Prostate gland (tissue), 2 donors: Measurements from ENCODE around the gene BTNL2. TPM values are rescaled to one million over a fixed set of nuclear protein-coding genes. Genes with fewer than 3 reads are reported as not detected.

ENCODE experiments used
- DNase-seq: peaks from one replicate; pipeline ENCODE4 v3.0.0-alpha.2; 2019; ENCODE audit warnings: low spot score
- H3K27ac ChIP-seq, 2 donors: fragments of 200-600 bp; sonication (generic); 2 replicates each; pipeline ENCODE4 v1.5.1; 2017 to 2019
- H3K27me3 ChIP-seq: fragments of 200-600 bp; sonication (generic); replicated peaks from 2 replicates; pipeline ENCODE4 v1.5.1; 2019; ENCODE audit not compliant: insufficient read depth
- H3K36me3 ChIP-seq, 2 donors: fragments of 200-600 bp; sonication (generic); 1 replicate in 1 of 2; 2 replicates in 1 of 2; pipeline versions ENCODE4 v1.5.1 to v1.8.1; 2017 to 2019
- H3K4me1 ChIP-seq: fragments of 200-600 bp; sonication (generic); replicated peaks from 2 replicates; pipeline ENCODE4 v1.5.1; 2019
- H3K4me3 ChIP-seq, 2 donors: fragments of 200-600 bp; sonication (generic); 2 replicates each; pipeline ENCODE4 v1.5.1; 2017 to 2019
- H3K9me3 ChIP-seq: fragments of 200-600 bp; sonication (generic); 2 replicates; pipeline ENCODE4 v1.5.1; 2017
- POLR2A ChIP-seq: fragments of 450-650 bp; IDR thresholded peaks from one replicate; pipeline ENCODE4 v1.6.1; 2016; ENCODE audit warnings: antibody characterized with exemption, mild to moderate bottlenecking
- POLR2AphosphoS5 ChIP-seq: sonication (generic); formaldehyde crosslinking; IDR thresholded peaks from one replicate; pipeline ENCODE4 v1.6.1; 2017; ENCODE audit warnings: antibody characterized with exemption
- WGBS: methylation state at CpG from one replicate; pipeline ENCODE4 v1.1.5; 2018; 5-methylcytosine and 5-hydroxymethylcytosine counted together
- intact Hi-C: fragments of 100-400 bp; cut with DNase I; formaldehyde crosslinking; loops from one replicate; pipeline ENCODE4 v1.14.2; 2022
- total RNA-seq, 2 donors: library from RNA; depleted of rRNA; stranded (reverse); fragments of >200 nt; gene quantifications; one replicate each; pipeline ENCODE4 v1.1.0, GENCODE V29; 2016
- TF ChIP-seq, protein P1 (sequence below), 4 experiments: fragments of 200-600 bp in 2 of 4; fragments of 450-650 bp in 2 of 4; sonication (generic) in 2 of 4; IDR thresholded peaks; 1 replicate in 3 of 4; 2 replicates in 1 of 4; pipeline ENCODE4 v1.5.1; 2016 to 2019; ENCODE audit warnings: antibody characterized with exemption in 4 of 4, mild to moderate bottlenecking in 2 of 4, moderate library complexity in 2 of 4

Gene BTNL2
- total RNA-seq, 2 donors from 2014 or later, result not detected

DNA sequence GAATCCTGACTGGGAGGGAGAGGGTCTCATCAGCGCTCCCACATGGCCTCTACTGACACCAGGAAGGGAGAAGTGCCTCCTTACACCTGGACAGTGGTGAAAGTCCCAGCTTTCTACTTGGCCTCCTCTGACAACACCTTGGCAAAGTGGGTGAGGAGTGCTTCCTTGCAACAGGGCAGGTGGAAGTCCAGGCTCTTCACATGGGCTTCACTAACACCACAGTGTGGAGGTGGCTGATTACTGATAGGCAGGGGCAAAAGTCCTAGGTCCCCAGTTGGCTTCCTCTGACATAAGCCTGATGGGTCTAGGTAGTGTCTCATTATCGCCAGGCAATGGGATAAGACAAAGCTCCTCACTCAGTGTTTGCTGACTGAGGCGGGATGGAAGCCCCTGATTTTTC is 23.2 kb upstream of the BTNL2 start:
- TF ChIP-seq POLR2A (no peak), POLR2AphosphoS5 (no peak)
- TF ChIP-seq, protein P1, sequence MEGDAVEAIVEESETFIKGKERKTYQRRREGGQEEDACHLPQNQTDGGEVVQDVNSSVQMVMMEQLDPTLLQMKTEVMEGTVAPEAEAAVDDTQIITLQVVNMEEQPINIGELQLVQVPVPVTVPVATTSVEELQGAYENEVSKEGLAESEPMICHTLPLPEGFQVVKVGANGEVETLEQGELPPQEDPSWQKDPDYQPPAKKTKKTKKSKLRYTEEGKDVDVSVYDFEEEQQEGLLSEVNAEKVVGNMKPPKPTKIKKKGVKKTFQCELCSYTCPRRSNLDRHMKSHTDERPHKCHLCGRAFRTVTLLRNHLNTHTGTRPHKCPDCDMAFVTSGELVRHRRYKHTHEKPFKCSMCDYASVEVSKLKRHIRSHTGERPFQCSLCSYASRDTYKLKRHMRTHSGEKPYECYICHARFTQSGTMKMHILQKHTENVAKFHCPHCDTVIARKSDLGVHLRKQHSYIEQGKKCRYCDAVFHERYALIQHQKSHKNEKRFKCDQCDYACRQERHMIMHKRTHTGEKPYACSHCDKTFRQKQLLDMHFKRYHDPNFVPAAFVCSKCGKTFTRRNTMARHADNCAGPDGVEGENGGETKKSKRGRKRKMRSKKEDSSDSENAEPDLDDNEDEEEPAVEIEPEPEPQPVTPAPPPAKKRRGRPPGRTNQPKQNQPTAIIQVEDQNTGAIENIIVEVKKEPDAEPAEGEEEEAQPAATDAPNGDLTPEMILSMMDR (IDR thresholded peaks at IDR 0.05), result no peak
- WGBS, result 96% methylated on average over 3 of the region's 3 CpGs
- DNase-seq, result no peak

GRCh38 chr6:32427934-32428474 is 21.0 kb upstream of the BTNL2 start:
- H3K9me3 ChIP-seq, result no peaks in the 10 kb centered on the region
- no peaks in the 10 kb centered on the region for H3K36me3 ChIP-seq
- no peaks in the 10 kb centered on the region for H3K27me3 ChIP-seq
- TF ChIP-seq POLR2A (no peak), POLR2AphosphoS5 (no peak)
- TF ChIP-seq, protein P1 (IDR thresholded peaks at IDR 0.05), result no peak
- DNase-seq, result no peak
- WGBS, result 93% methylated on average over 4 of the region's 4 CpGs
- intact Hi-C loops, result loop anchor here (5.0 kb wide), 1 partner anchor 364 kb away; no protein-coding TSS in a partner anchor
- no peak overlapping the region for H3K27ac ChIP-seq
- no peak overlapping the region for H3K4me3 ChIP-seq
- no peaks in the 10 kb centered on the region for H3K4me1 ChIP-seq

More for the DNA sequence above, 23.2 kb upstream of the BTNL2 start:
- intact Hi-C loops, result no loop called here
- Histone ChIP-seq H3K27ac (no peak overlapping the region), H3K4me1 (no peaks in the 10 kb centered on the region), H3K9me3 (no peaks in the 10 kb centered on the region), H3K27me3 (no peaks in the 10 kb centered on the region), H3K4me3 (no peak overlapping the region), H3K36me3 (no peaks in the 10 kb centered on the region)

DNA sequence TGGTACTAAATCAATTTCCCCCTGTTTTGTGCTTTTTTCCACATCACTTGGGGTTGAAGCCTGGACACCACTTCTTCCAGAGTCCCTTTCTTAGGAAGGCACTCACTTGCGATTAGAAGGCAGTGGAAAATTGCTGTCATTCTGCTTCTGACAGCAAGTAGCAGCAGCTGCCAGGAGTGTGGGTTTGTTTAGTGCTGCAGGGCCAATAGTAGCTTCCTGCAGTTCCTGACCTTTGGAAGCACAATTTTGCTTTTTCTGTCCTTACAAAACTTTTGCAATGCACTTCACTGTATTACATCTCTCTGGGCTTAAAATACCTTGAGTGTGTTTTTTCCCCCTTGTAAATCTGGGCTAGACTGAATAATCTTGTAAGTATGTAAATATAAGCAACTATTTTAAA is 20.2 kb upstream of the BTNL2 start:
- TF ChIP-seq, protein P1 (IDR thresholded peaks at IDR 0.05), result no peak
- TF ChIP-seq POLR2AphosphoS5, result no peak
- TF ChIP-seq POLR2A, result no peak
- Histone ChIP-seq H3K27ac (no peak overlapping the region), H3K9me3 (no peaks in the 10 kb centered on the region), H3K4me1 (no peaks in the 10 kb centered on the region), H3K36me3 (no peaks in the 10 kb centered on the region), H3K27me3 (no peaks in the 10 kb centered on the region), H3K4me3 (no peak overlapping the region)
- intact Hi-C loops, result loop anchor here (5.0 kb wide), 1 partner anchor 365 kb away; no protein-coding TSS in a partner anchor
- DNase-seq, result no peak
- WGBS, result 41% methylated on average over 1 of the region's 1 CpG

DNA sequence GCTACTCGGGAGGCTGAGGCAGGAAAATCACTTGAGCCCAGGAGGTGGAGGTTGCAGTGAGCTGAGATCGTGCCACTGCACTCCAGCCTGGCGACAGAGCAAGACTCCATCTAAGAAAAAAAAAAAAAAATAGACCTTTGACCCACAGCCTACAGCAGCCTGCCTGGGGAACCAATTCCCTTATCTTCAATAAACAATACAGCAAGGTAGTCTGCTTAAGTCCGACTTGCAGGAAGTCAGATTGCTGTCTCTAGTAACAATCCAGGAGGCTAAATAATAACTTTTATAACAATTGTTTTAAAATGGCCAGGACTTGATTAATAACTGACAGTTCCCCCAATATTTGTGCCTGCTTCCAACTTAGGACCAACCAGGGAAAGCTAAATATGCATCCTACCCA is 19.4 kb upstream of the BTNL2 start:
- no peak for DNase-seq
- no peak for TF ChIP-seq POLR2AphosphoS5
- TF ChIP-seq POLR2A, result no peak
- TF ChIP-seq, protein P1 (IDR thresholded peaks at IDR 0.05), result no peak
- H3K36me3 ChIP-seq, result no peaks in the 10 kb centered on the region
- WGBS, result 83% methylated on average over 4 of the region's 4 CpGs
- no peaks in the 10 kb centered on the region for H3K4me1 ChIP-seq
- H3K27ac ChIP-seq, result no peak overlapping the region
- H3K27me3 ChIP-seq, result no peaks in the 10 kb centered on the region
- H3K9me3 ChIP-seq, result no peaks in the 10 kb centered on the region
- H3K4me3 ChIP-seq, result no peak overlapping the region
- intact Hi-C loops, result loop anchor here (5.0 kb wide), 1 partner anchor 366 kb away; no protein-coding TSS in a partner anchor
